WTC11 (cell line): ENCODE measurements around the gene OR14I1. TPM values are rescaled to one million over a fixed set of nuclear protein-coding genes. Genes with fewer than 3 reads are reported as not detected.

Source experiments
- ATAC-seq: fragments of 200-7000 bp; cut with Tn5 transposase; 2 replicates; pipeline ENCODE4 v1.10.0; 2021; ENCODE audit warnings: mild to moderate bottlenecking, moderate library complexity
- CTCF ChIA-PET: fragments of 300-600 bp; sonication (Branson Sonifier 250); formaldehyde crosslinking; loops from one replicate; lab custom pipeline; 2021; ENCODE audit warnings: antibody characterized with exemption; lab: Charles Lee
- POLR2A ChIA-PET: fragments of 350-600 bp; sonication (Branson Sonifier 250); formaldehyde crosslinking; loops from one replicate; lab custom pipeline; 2021; ENCODE audit warnings: antibody characterized with exemption; lab: Charles Lee
- DNase-seq: peaks from one replicate; pipeline ENCODE4 v3.0.0; 2021; ENCODE audit warnings: low spot score
- H3K27ac Mint-ChIP-seq: 2 replicates; pipeline ENCODE4 v1.8.0; 2021; ENCODE audit warnings: mixed read lengths
- H3K27me3 Mint-ChIP-seq: 2 replicates; pipeline ENCODE4 v1.8.0; 2021; ENCODE audit warnings: low read depth, mild to moderate bottlenecking, moderate library complexity, mixed read lengths
- H3K36me3 Mint-ChIP-seq: 2 replicates; pipeline ENCODE4 v1.8.0; 2021; ENCODE audit warnings: mixed read lengths
- H3K4me1 Mint-ChIP-seq: 2 replicates; pipeline ENCODE4 v1.8.0; 2022; ENCODE audit warnings: mixed read lengths
- H3K4me3 Mint-ChIP-seq: 2 replicates; pipeline ENCODE4 v1.8.0; 2021; ENCODE audit warnings: mild to moderate bottlenecking, moderate library complexity, mixed read lengths
- H3K9me3 Mint-ChIP-seq: 2 replicates; pipeline ENCODE4 v1.8.0; 2021; ENCODE audit warnings: mixed read lengths
- ARID4B ChIP-seq: sonication (generic); formaldehyde crosslinking; IDR thresholded peaks from 2 replicates; pipeline ENCODE4 v1.8.0; 2023; ENCODE audit warnings: missing genetic modification reagents, mild to moderate bottlenecking, borderline replicate concordance
- ATF3 ChIP-seq: sonication (generic); formaldehyde crosslinking; conservative IDR thresholded peaks from 2 replicates; pipeline ENCODE4 v1.8.1; 2022; ENCODE audit warnings: mild to moderate bottlenecking, missing genetic modification reagents
- CBFB ChIP-seq: sonication (generic); formaldehyde crosslinking; IDR thresholded peaks from 2 replicates; pipeline ENCODE4 v1.8.1; 2022; ENCODE audit warnings: mild to moderate bottlenecking, low read depth, missing genetic modification reagents
- CREB1 ChIP-seq: sonication (generic); formaldehyde crosslinking; IDR thresholded peaks from 2 replicates; pipeline ENCODE4 v1.8.0; 2023; ENCODE audit warnings: mild to moderate bottlenecking, missing genetic modification reagents
- E2F1 ChIP-seq: sonication (generic); formaldehyde crosslinking; IDR thresholded peaks from 2 replicates; pipeline ENCODE4 v1.8.0; 2022; ENCODE audit warnings: mild to moderate bottlenecking, missing genetic modification reagents
- ELF4 ChIP-seq: sonication (generic); formaldehyde crosslinking; IDR thresholded peaks from 2 replicates; pipeline ENCODE4 v1.8.1; 2022; ENCODE audit warnings: low read depth, mild to moderate bottlenecking, moderate library complexity, missing genetic modification reagents
- ESRRA ChIP-seq: sonication (generic); formaldehyde crosslinking; IDR thresholded peaks from 2 replicates; pipeline ENCODE4 v1.8.1; 2022; ENCODE audit warnings: mild to moderate bottlenecking, missing genetic modification reagents, borderline replicate concordance
- FOXJ3 ChIP-seq: sonication (generic); formaldehyde crosslinking; IDR thresholded peaks from 2 replicates; pipeline ENCODE4 v1.9.0; 2021; ENCODE audit warnings: missing genetic modification reagents, mild to moderate bottlenecking, borderline replicate concordance
- GTF2I ChIP-seq: fragments of 250-450 bp; sonication (Bioruptor Pico); conservative IDR thresholded peaks from 2 replicates; pipeline ENCODE4 v1.4.0; 2021; ENCODE audit warnings: mild to moderate bottlenecking
- JUN ChIP-seq: sonication (generic); formaldehyde crosslinking; IDR thresholded peaks from 2 replicates; pipeline ENCODE4 v1.8.0; 2023; ENCODE audit warnings: mild to moderate bottlenecking, missing genetic modification reagents
- PREB ChIP-seq: sonication (generic); formaldehyde crosslinking; IDR thresholded peaks from 2 replicates; pipeline ENCODE4 v1.8.1; 2022; ENCODE audit warnings: mild to moderate bottlenecking, missing genetic modification reagents, moderate library complexity, borderline replicate concordance
- SMAD4 ChIP-seq: sonication (generic); formaldehyde crosslinking; IDR thresholded peaks from 2 replicates; pipeline ENCODE4 v1.8.0; 2022; ENCODE audit warnings: mild to moderate bottlenecking, missing genetic modification reagents
- SP1 ChIP-seq: sonication (generic); formaldehyde crosslinking; conservative IDR thresholded peaks from 2 replicates; pipeline ENCODE4 v1.8.1; 2022; ENCODE audit warnings: missing genetic modification reagents
- TEAD1 ChIP-seq: sonication (generic); formaldehyde crosslinking; IDR thresholded peaks from 2 replicates; pipeline ENCODE4 v1.8.0; 2022; ENCODE audit warnings: mild to moderate bottlenecking, missing genetic modification reagents
- ZBTB21 ChIP-seq: sonication (generic); formaldehyde crosslinking; IDR thresholded peaks from 2 replicates; pipeline ENCODE4 v1.8.1; 2023; ENCODE audit warnings: mild to moderate bottlenecking, missing genetic modification reagents, borderline replicate concordance
- ZNF121 ChIP-seq: sonication (generic); formaldehyde crosslinking; IDR thresholded peaks from 2 replicates; pipeline ENCODE4 v1.8.0; 2023; ENCODE audit warnings: missing genetic modification reagents
- ZNF232 ChIP-seq: sonication (generic); formaldehyde crosslinking; IDR thresholded peaks from 2 replicates; pipeline ENCODE4 v1.8.0; 2022; ENCODE audit warnings: mild to moderate bottlenecking, missing genetic modification reagents
- ZNF263 ChIP-seq: sonication (generic); formaldehyde crosslinking; IDR thresholded peaks from 2 replicates; pipeline ENCODE4 v1.8.1; 2022; ENCODE audit warnings: low read depth, mild to moderate bottlenecking, moderate library complexity, missing genetic modification reagents
- ZNF396 ChIP-seq: fragments of 250-450 bp; sonication (Bioruptor Pico); IDR thresholded peaks from 2 replicates; pipeline ENCODE4 v1.8.0; 2021; ENCODE audit warnings: mild to moderate bottlenecking, moderate library complexity, borderline replicate concordance
- ZNF423 ChIP-seq: fragments of 250-450 bp; sonication (Bioruptor Pico); IDR thresholded peaks from 2 replicates; pipeline ENCODE4 v2.1.2; 2022; ENCODE audit warnings: mild to moderate bottlenecking, moderate library complexity
- ZNF512 ChIP-seq: sonication (generic); formaldehyde crosslinking; IDR thresholded peaks from 2 replicates; pipeline ENCODE4 v1.8.1; 2022; ENCODE audit warnings: missing genetic modification reagents, borderline replicate concordance
- total RNA-seq: library from RNA; stranded (reverse); gene quantifications from 3 replicates; pipeline ENCODE4 v1.2.3, GENCODE V29; 2021

Gene OR14I1
- total RNA-seq, 1 experiment from 2014 or later, result not detected

- CTCF ChIA-PET, result no interaction called here
Measured at GRCh38 chr1:248730507-248731335, 28.2 kb upstream of the OR14I1 start.

GRCh38 chr1:248714248-248714647 lies 11.7 kb upstream of the OR14I1 start:
- ChIA-PET CTCF (no interaction called here), POLR2A (no interaction called here)
- no peak for ATAC-seq
- DNase-seq, result no peak
- Mint-ChIP-seq H3K27ac (no peak overlapping the region), H3K4me3 (no peak overlapping the region), H3K27me3 (peaks cover 6% of the 10 kb centered on the region), H3K36me3 (peaks cover 71% of the 10 kb centered on the region), H3K9me3 (peaks cover 90% of the 10 kb centered on the region), H3K4me1 (no peaks in the 10 kb centered on the region)
- TF ChIP-seq ELF4, result no peak
- TF ChIP-seq ZNF232 (CRISPR knock-in tag), result no peak
- TF ChIP-seq FOXJ3 (CRISPR knock-in tag), result no peak
- TF ChIP-seq ZNF121 (CRISPR knock-in tag), result no peak
- no peak for TF ChIP-seq ARID4B
- no peak for TF ChIP-seq ZNF396 (CRISPR knock-in tag)
- no peak for TF ChIP-seq GTF2I (CRISPR knock-in tag)
- TF ChIP-seq ESRRA (CRISPR knock-in tag), result no peak
- TF ChIP-seq TEAD1 (CRISPR knock-in tag), result no peak
- TF ChIP-seq SP1 (CRISPR knock-in tag), result no peak
- no peak for TF ChIP-seq SMAD4 (CRISPR knock-in tag)
- no peak for TF ChIP-seq ATF3 (CRISPR knock-in tag)
- no peak for TF ChIP-seq E2F1 (CRISPR knock-in tag)
- no peak for TF ChIP-seq ZBTB21 (CRISPR knock-in tag)
- no peak for TF ChIP-seq ZNF512
- no peak for TF ChIP-seq JUN

More at GRCh38 chr1:248730507-248731335, 28.2 kb upstream of the OR14I1 start:
- Mint-ChIP-seq H3K9me3 (peaks cover 84% of the 10 kb centered on the region), H3K36me3 (peaks cover 48% of the 10 kb centered on the region), H3K4me1 (no peaks in the 10 kb centered on the region), H3K4me3 (no peak overlapping the region), H3K27me3 (peaks cover 12% of the 10 kb centered on the region), H3K27ac (no peak overlapping the region)
- DNase-seq (no peak), ATAC-seq (no peak)
- POLR2A ChIA-PET, result no interaction called here
- no peak for TF ChIP-seq CREB1 (CRISPR knock-in tag)
- no peak for TF ChIP-seq PREB (CRISPR knock-in tag)
- TF ChIP-seq CBFB (CRISPR knock-in tag), result no peak
- TF ChIP-seq ZNF263 (CRISPR knock-in tag), result no peak
- no peak for TF ChIP-seq ESRRA (CRISPR knock-in tag)
- no peak for TF ChIP-seq ZNF423 (CRISPR knock-in tag)
